Measurements from ENCODE around the gene TAMALIN.
A peak's percentile ranks its signal among the peaks of the same experiment; 100 is the strongest.

The TAMALIN gene

DNA sequence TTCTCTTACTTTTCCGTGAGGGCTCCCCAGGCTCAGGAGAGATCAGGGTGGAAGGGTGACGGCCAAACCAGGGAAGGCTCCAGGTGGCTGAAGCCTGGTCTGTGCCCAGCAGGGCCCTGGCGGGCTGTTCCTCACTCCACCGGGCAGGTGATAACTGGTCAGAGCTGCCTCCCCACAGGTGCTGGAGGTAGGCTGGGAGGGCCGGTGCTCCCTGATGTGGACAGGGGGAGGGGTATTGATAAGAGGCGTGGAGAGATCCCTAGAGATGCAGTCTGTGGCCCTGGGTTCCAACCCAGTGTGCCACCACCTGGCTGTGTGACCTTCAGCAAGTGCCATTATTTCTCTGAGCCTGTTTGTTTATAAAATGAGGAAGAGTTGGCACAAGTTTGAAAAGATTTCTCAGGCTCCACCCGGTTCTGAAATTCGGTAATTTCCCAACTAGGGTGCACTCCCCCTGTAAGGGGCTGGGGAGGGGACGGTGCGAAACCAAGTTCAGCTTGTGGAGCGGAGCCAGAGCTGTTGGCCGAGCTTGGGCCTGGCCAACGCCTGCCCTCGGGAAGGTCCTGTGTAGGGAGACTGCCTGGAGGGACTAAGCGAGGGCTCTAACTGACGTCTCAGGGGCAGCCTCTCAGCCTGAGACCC lies 43.5 kb downstream of the TAMALIN start:
- peak overlapping the region; percentile 85 for H3K4me3 Mint-ChIP-seq
- peaks cover 11% of the 10 kb centered on the region for H3K27me3 Mint-ChIP-seq
- ATAC-seq (replicated peaks; ENCODE audit: extremely low read depth, poor library complexity, severe bottlenecking) (no peak), DNase-seq (ENCODE audit: low spot score in 2 of 2) (no peak)
- peak overlapping the region; percentile 93 for H3K27ac Mint-ChIP-seq (ENCODE audit: low read depth)
- H3K36me3 Mint-ChIP-seq (ENCODE audit: insufficient read depth): peaks cover 11% of the 10 kb centered on the region
- peaks cover 31% of the 10 kb centered on the region for H3K4me1 Mint-ChIP-seq
- H3K9me3 Mint-ChIP-seq: no peaks in the 10 kb centered on the region

DNA sequence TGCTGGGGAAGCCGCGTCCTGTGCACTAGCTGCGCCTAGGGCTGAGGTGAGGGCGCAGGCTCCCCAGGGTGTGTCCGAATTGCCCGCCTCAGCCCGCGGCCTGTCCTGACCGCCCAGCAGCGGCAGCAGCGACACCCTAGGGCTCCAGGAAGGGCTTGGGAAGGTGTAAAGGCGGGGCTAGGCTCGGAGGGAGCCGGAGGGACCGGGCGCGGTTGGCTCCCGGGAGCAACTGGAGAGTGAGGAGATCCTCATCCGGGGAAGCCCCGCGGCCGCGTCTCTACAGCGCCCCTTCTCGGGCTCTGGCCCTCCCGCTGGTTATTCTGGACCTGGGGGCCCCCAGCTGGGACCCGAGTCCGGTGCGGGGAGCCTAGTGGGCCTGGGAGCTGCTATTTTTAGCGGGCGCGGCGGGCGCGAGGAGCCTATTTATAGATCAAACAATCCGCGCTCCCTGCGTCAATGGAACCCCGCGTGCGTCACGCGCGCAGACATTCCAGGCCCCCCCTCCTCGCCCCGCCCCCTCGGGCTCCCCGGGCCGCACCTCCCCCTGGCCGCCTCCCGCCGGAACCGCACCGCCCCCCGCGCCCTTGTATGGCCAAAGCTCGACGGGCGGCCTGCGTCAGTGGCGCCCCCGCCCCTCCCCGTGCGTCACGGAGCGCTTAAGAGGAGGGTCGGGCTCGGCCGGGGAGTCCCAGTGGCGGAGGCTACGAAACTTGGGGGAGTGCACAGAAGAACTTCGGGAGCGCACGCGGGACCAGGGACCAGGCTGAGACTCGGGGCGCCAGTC lies 44.2 kb downstream of the TAMALIN start, which contains the start of gene NR4A1:
NR4A1 (plus strand) TSS at position 685 of the 784 bp plus-strand sequence. CDS start 2,887 bp downstream, outside the sequence.
- Mint-ChIP-seq H3K9me3 (no peaks in the 10 kb centered on the region), H3K27me3 (peaks cover 11% of the 10 kb centered on the region), H3K4me3 (peak within 1 kb of the TSS; percentile 85), H3K4me1 (peaks cover 31% of the 10 kb centered on the region), H3K36me3 (ENCODE audit: insufficient read depth) (peaks cover 11% of the 10 kb centered on the region), H3K27ac (ENCODE audit: low read depth) (peak within 1 kb of the TSS; percentile 93)
- DNase-seq (ENCODE audit: low spot score in 2 of 2) (peak; percentile 97 to 98), ATAC-seq (replicated peaks; ENCODE audit: extremely low read depth, poor library complexity, severe bottlenecking) (peak; percentile 90)

DNA sequence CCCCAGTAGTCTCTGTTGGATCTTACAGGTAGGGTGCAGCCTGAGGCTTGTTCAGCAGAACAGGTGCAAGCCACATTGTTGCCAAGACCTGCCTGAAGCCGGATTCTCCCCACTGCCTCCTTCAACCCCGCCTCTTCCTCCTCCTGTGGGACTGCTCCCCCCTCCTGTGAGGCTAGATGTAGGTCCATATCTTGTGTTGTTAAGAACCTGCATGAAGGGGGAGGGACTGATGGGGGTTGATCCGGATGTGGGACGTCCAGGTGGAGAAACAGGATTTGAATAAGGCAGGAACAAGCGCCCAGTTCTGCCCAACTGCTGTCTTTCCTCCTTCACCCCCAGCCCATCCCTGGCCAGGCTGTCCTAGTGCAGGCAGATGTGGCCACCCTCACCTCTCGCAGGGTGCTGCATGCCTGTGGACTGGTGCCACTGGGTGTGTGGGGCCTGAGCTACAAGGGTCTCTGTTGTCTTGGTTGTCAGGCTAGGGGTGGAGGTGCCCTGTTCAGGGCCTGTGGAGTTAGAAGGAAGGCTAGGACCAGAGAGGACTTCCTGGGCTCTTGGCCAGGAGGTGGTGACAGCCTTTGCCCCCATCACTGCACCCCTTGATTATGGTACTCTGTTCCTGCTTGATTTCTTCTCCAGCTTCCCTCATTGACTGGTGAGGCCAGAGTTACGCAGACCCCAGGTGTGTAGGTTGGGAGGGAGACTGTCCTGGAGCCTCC lies 45.9 kb downstream of the TAMALIN start:
- no peak for ATAC-seq (replicated peaks; ENCODE audit: extremely low read depth, poor library complexity, severe bottlenecking)
- Mint-ChIP-seq H3K4me3 (peak overlapping the region; percentile 85), H3K27ac (ENCODE audit: low read depth) (peak overlapping the region; percentile 93), H3K4me1 (peaks cover 31% of the 10 kb centered on the region), H3K27me3 (peaks cover 11% of the 10 kb centered on the region), H3K9me3 (no peaks in the 10 kb centered on the region), H3K36me3 (ENCODE audit: insufficient read depth) (peaks cover 11% of the 10 kb centered on the region)
- no peak for DNase-seq (ENCODE audit: low spot score in 2 of 2)

DNA sequence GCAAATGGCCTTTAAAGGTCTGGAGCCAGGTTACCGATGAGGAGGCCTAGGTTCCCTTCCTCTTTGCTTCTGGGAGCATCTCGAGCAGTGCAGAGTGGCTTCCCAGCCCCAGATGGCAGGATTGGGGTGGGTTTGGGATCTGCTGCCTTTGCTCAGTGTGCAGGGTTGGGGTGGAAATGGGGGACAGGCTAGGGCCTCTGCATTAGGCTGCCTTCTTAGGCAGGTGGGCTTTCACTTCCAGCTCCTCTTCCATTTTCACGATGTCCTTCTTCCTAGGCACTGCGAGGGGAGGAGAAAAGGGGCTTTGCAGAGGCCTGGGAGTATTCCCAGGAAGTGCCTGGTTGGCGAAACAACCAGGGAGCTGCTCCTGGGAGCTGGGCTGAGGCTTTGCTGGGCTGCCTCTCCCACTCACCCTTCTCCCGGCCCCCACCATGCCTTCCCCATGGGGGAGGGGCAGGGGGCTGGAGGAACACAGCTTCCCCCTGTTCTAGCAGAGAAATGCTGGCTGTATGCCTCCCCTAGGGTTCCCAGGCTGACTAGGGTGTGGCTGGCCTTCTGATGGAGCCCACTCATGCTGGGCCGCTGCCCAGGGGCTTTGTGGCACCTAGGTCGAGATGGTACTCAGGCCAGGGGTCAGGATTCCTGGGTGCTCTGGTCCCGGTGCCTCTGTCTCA lies 46.9 kb downstream of the TAMALIN start:
- ATAC-seq (replicated peaks; ENCODE audit: extremely low read depth, poor library complexity, severe bottlenecking) (no peak), DNase-seq (ENCODE audit: low spot score in 2 of 2) (no peak)
- peak overlapping the region; percentile 93 for H3K27ac Mint-ChIP-seq (ENCODE audit: low read depth)
- H3K9me3 Mint-ChIP-seq: no peaks in the 10 kb centered on the region
- peaks cover 31% of the 10 kb centered on the region for H3K4me1 Mint-ChIP-seq
- peaks cover 11% of the 10 kb centered on the region for H3K27me3 Mint-ChIP-seq
- H3K4me3 Mint-ChIP-seq: no peak overlapping the region
- H3K36me3 Mint-ChIP-seq (ENCODE audit: insufficient read depth): peaks cover 11% of the 10 kb centered on the region

DNA sequence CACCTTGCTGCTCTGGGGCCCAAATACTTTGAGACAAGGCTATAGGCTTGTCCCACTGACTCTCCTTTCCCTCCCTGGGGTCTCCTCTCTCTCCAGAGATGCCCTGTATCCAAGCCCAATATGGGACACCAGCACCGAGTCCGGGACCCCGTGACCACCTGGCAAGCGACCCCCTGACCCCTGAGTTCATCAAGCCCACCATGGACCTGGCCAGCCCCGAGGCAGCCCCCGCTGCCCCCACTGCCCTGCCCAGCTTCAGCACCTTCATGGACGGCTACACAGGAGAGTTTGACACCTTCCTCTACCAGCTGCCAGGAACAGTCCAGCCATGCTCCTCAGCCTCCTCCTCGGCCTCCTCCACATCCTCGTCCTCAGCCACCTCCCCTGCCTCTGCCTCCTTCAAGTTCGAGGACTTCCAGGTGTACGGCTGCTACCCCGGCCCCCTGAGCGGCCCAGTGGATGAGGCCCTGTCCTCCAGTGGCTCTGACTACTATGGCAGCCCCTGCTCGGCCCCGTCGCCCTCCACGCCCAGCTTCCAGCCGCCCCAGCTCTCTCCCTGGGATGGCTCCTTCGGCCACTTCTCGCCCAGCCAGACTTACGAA lies 47.6 kb downstream of the TAMALIN start:
- H3K27me3 Mint-ChIP-seq: peaks cover 5% of the 10 kb centered on the region
- no peak for DNase-seq (ENCODE audit: low spot score in 2 of 2)
- H3K36me3 Mint-ChIP-seq (ENCODE audit: insufficient read depth): peaks cover 11% of the 10 kb centered on the region
- H3K27ac Mint-ChIP-seq (ENCODE audit: low read depth): no peak overlapping the region
- no peak overlapping the region for H3K4me3 Mint-ChIP-seq
- no peak for ATAC-seq (replicated peaks; ENCODE audit: extremely low read depth, poor library complexity, severe bottlenecking)
- H3K9me3 Mint-ChIP-seq: no peaks in the 10 kb centered on the region
- peaks cover 28% of the 10 kb centered on the region for H3K4me1 Mint-ChIP-seq

DNA sequence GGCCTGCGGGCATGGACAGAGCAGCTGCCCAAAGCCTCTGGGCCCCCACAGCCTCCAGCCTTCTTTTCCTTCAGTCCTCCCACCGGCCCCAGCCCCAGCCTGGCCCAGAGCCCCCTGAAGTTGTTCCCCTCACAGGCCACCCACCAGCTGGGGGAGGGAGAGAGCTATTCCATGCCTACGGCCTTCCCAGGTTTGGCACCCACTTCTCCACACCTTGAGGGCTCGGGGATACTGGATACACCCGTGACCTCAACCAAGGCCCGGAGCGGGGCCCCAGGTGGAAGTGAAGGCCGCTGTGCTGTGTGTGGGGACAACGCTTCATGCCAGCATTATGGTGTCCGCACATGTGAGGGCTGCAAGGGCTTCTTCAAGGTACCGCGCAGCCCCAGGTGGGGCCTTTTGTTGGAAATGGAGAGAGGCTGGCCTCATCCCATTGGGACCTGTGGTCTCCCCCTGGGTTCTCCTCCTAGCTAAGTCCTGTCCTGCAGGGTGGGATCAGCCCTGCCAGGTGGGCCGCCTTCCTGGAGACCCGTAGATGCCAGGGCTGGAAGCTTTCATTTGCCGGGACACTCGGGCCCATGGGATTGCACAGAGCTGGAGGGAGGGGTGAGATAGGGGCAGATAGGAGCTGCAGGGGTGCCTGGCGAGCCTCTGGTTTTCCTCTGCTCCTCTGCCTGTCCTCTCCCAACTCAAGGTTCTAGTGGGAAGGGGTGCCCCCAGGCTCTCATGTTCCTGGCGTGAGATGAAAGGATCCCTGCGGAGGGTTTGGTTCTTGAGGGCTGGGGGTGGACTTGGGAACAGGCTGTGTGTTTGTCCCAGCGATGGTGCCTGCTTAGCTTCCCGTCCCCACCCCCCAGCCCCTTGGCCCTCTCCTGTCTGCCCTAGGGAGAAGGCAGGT lies 48.3 kb downstream of the TAMALIN start:
- H3K36me3 Mint-ChIP-seq (ENCODE audit: insufficient read depth): peaks cover 11% of the 10 kb centered on the region
- no peaks in the 10 kb centered on the region for H3K27me3 Mint-ChIP-seq
- ATAC-seq (replicated peaks; ENCODE audit: extremely low read depth, poor library complexity, severe bottlenecking): no peak
- no peak overlapping the region for H3K4me3 Mint-ChIP-seq
- no peaks in the 10 kb centered on the region for H3K9me3 Mint-ChIP-seq
- no peak overlapping the region for H3K27ac Mint-ChIP-seq (ENCODE audit: low read depth)
- peaks cover 20% of the 10 kb centered on the region for H3K4me1 Mint-ChIP-seq
- DNase-seq (ENCODE audit: low spot score in 2 of 2): no peak

DNA sequence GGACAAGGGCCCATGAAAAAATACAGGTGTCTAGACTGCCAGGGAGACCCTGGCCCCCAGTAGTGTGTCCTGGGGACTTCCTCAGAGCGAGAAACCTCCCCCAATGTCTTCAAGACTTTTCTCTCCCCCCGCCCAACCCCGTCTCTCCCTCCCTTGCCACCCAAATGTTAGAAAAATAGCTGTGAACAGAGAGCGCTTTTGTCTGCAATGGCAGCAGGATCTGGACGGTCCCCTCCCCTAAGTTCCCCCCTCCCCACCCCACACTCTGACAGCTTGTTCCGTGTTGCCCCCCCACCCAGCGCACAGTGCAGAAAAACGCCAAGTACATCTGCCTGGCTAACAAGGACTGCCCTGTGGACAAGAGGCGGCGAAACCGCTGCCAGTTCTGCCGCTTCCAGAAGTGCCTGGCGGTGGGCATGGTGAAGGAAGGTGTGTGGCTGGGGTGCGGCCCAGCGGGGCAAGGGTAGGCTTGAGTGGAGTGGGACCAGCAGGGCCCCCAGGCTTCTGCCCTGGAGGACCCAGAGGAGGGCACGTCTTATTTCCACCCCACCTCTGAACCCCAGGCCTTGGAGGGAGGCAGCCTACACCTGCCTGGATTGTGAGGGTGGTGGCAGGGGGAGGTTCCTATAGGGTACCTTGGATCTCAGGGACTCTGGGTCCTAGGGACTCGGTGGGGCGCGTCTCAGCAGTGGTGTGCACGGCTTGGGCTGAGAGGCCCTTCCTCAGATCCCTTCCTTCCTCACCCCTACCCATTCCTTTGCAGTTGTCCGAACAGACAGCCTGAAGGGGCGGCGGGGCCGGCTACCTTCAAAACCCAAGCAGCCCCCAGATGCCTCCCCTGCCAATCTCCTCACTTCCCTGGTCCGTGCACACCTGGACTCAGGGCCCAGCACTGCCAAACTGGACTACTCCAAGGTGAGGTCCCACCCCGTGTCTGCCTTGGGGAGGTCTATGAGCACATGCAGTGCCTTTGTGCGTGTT lies 49.3 kb downstream of the TAMALIN start:
- ATAC-seq (replicated peaks; ENCODE audit: extremely low read depth, poor library complexity, severe bottlenecking): no peak
- H3K27ac Mint-ChIP-seq (ENCODE audit: low read depth): no peak overlapping the region

DNA sequence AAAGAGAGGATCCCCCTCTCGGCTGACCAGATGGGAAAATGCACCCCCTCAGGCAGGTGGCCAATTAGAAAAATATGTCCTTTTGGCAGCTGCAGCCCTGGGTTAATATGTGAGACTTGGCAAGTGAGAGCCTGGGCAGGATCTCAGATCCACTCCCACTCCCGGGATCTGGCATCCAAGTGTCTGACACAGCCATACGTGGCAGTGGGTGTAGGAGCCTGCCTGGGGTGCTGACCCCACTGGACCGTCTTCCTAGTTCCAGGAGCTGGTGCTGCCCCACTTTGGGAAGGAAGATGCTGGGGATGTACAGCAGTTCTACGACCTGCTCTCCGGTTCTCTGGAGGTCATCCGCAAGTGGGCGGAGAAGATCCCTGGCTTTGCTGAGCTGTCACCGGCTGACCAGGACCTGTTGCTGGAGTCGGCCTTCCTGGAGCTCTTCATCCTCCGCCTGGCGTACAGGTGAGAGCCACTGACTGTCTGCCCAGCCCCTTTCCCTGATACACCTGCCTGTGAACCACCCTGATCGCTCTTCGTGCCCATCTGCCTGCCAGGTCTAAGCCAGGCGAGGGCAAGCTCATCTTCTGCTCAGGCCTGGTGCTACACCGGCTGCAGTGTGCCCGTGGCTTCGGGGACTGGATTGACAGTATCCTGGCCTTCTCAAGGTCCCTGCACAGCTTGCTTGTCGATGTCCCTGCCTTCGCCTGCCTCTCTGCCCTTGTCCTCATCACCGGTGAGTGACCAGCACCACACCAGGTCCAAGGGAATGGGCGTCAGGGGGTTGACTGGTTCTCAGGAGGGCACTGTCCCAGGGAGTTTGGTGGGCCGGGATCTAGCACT lies 50.3 kb downstream of the TAMALIN start:
- Mint-ChIP-seq H3K27ac (ENCODE audit: low read depth) (no peak overlapping the region), H3K36me3 (ENCODE audit: insufficient read depth) (peaks cover 4% of the 10 kb centered on the region), H3K9me3 (no peaks in the 10 kb centered on the region), H3K4me1 (peaks cover 3% of the 10 kb centered on the region), H3K27me3 (no peaks in the 10 kb centered on the region), H3K4me3 (no peak overlapping the region)
- DNase-seq (ENCODE audit: low spot score in 2 of 2) (no peak), ATAC-seq (replicated peaks; ENCODE audit: extremely low read depth, poor library complexity, severe bottlenecking) (no peak)

More for the DNA sequence above, 49.3 kb downstream of the TAMALIN start:
- peaks cover 13% of the 10 kb centered on the region for H3K4me1 Mint-ChIP-seq
- no peak overlapping the region for H3K4me3 Mint-ChIP-seq
- H3K27me3 Mint-ChIP-seq: no peaks in the 10 kb centered on the region
- H3K9me3 Mint-ChIP-seq: no peaks in the 10 kb centered on the region
- peaks cover 8% of the 10 kb centered on the region for H3K36me3 Mint-ChIP-seq (ENCODE audit: insufficient read depth)
- DNase-seq (ENCODE audit: low spot score in 2 of 2): no peak

DNA sequence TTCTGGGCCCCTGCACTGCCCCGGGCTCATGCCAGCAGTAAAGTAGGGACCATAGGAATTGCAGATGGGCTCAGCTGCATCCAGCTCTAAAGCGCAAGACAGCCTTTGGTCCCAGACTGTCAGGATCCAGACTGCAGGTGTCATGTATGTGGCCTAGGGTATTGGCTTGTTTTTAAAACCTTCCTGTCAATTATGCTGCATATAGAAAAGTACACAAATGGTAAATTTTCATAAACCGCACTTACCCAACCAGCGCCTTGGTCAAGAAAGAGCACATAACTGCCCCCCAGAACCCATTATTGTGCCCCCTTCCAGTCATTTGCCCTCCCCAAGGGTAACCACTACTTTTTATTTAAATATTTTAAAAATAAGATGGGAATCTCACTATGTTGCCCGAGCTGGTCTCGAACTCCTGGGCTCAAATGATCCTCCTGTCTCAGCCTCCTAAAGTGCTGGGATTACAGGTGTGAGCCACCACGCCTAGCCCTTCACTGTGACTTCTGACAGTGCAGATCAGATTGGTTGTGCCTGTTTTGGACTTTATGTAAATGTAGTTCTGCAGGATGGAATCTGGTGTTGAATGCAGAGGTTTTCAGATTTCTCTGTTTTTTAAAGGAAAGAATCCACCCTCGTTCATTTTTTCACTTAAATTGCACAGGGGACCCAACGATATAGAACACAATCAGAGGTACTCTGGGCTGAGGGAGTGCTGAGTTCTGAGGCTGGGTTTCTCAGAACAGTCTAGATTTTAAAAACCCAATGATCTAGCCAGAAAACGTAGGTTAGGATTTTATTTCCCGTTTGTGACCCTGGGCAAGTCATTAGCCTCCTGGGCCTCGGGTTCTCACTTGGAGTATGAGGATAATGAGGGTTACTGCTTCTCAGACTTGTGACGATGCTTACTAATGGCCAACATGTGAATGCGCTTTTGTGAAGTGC lies 51.2 kb downstream of the TAMALIN start:
- Mint-ChIP-seq H3K4me1 (no peaks in the 10 kb centered on the region), H3K36me3 (ENCODE audit: insufficient read depth) (peaks cover 4% of the 10 kb centered on the region), H3K9me3 (no peaks in the 10 kb centered on the region), H3K4me3 (no peak overlapping the region), H3K27me3 (no peaks in the 10 kb centered on the region), H3K27ac (ENCODE audit: low read depth) (no peak overlapping the region)
- ATAC-seq (replicated peaks; ENCODE audit: extremely low read depth, poor library complexity, severe bottlenecking): no peak
- DNase-seq (ENCODE audit: low spot score in 2 of 2): no peak
